ENCODE measurements around the gene MRGPRX2.

DNA sequence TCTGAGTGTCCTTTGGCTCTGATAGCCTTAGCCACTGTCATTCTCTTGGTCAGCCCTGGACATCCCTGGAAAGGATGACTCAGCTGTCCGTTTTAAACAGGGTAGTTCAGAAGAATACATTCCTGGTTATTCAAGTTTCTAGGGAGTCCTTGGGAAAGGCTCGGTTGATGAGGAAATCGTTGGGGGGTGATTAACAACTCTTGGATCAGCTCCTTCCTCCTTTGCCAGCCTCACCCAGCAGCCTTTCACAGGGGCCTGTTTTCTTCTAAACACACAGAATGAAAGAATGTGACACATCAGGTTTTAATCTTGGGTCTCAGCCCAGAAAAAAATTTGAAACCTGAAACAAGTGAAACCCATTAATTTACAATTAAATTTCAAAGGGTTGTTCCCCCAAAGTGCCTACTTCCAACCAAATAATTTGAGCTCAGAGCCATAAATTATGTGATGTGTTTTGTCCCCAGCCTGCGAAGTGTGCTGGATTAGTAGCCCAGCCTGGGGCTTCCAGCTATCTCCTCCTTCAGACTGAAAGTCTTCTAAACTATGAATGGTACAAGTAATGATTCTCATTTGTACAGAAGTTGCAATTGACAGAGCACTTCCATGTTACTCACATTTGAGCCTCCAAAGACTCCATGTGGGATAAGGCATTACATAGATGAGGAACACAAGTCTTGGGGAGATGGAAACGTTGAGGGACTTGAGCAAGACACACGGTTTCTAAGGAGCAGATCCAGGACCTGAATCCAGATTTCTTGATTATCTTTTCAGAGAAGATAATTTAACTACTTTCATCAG is 19.3 kb upstream of the MRGPRX2 start:
- TF ChIP-seq, protein P1, sequence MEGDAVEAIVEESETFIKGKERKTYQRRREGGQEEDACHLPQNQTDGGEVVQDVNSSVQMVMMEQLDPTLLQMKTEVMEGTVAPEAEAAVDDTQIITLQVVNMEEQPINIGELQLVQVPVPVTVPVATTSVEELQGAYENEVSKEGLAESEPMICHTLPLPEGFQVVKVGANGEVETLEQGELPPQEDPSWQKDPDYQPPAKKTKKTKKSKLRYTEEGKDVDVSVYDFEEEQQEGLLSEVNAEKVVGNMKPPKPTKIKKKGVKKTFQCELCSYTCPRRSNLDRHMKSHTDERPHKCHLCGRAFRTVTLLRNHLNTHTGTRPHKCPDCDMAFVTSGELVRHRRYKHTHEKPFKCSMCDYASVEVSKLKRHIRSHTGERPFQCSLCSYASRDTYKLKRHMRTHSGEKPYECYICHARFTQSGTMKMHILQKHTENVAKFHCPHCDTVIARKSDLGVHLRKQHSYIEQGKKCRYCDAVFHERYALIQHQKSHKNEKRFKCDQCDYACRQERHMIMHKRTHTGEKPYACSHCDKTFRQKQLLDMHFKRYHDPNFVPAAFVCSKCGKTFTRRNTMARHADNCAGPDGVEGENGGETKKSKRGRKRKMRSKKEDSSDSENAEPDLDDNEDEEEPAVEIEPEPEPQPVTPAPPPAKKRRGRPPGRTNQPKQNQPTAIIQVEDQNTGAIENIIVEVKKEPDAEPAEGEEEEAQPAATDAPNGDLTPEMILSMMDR (conservative IDR thresholded peaks at IDR 0.05), result no peak
- no peak for TF ChIP-seq ZFX (IDR thresholded peaks at IDR 0.05)
